NCI-H2029 (cell line): ENCODE data around the gene MTFR1L.
A peak's percentile ranks its signal among the peaks of the same experiment; 100 is the strongest.

Source experiments
- DNase-seq: peaks from one replicate; lab custom pipeline; 2025; lab: John Stamatoyannopoulos, UW

The MTFR1L gene

GRCh38 chr1:25861316-25862286 is 41.8 kb downstream of the MTFR1L start:
- DNase-seq = no peak

- DNase-seq = no peak
Observed at GRCh38 chr1:25862785-25863485, 43.2 kb downstream of the MTFR1L start.

- DNase-seq = no peak
Observed at GRCh38 chr1:25863486-25864262, 43.9 kb downstream of the MTFR1L start.

- DNase-seq = no peak
Observed at GRCh38 chr1:25864434-25864833, 44.7 kb downstream of the MTFR1L start.

GRCh38 chr1:25866288-25866687 is 46.5 kb downstream of the MTFR1L start:
- DNase-seq = no peak

GRCh38 chr1:25867210-25867991 is 47.6 kb downstream of the MTFR1L start:
- no peak for DNase-seq

- DNase-seq = no peak
Observed at GRCh38 chr1:25869909-25870606, 50.3 kb downstream of the MTFR1L start.

- DNase-seq = no peak
Observed at GRCh38 chr1:25870614-25871013, 50.9 kb downstream of the MTFR1L start.

- no peak for DNase-seq
Observed at GRCh38 chr1:25871086-25871703, 51.4 kb downstream of the MTFR1L start.

GRCh38 chr1:25871704-25872494 is 52.1 kb downstream of the MTFR1L start:
- DNase-seq = peak; percentile 35

- DNase-seq = no peak
Observed at GRCh38 chr1:25872713-25873112, 53.0 kb downstream of the MTFR1L start.

- no peak for DNase-seq
Observed at GRCh38 chr1:25873120-25873519, 53.4 kb downstream of the MTFR1L start.

- DNase-seq = no peak
Observed at GRCh38 chr1:25874209-25874608, 54.5 kb downstream of the MTFR1L start.

GRCh38 chr1:25874635-25875153 is 54.9 kb downstream of the MTFR1L start:
- DNase-seq = no peak

- DNase-seq = peak; percentile 46
Observed at GRCh38 chr1:25875154-25875855, 55.6 kb downstream of the MTFR1L start, which contains the start of gene PAQR7. Gene PAQR7, minus strand, starts transcription at chr1:25875708. Its CDS starts 11,869 bp downstream, at chr1:25863839.

- DNase-seq = no peak
Observed at GRCh38 chr1:25875856-25876692, 56.3 kb downstream of the MTFR1L start.

GRCh38 chr1:25876693-25877077 is 56.9 kb downstream of the MTFR1L start:
- DNase-seq = no peak

- DNase-seq = no peak
Observed at GRCh38 chr1:25877155-25877554, 57.4 kb downstream of the MTFR1L start.
